T-helper 2 cell treated with Interferon-gamma antibody and Interleukin-4, amounts not matched to agents 100 ng/mL and 5 ng/mL, for 36 hours (primary cell): ENCODE data around the gene ATXN2. TPM values are rescaled to one million over a fixed set of nuclear protein-coding genes. Genes with fewer than 3 reads are reported as not detected.
"Not testable (repeated sequence)": the region's sequence is repeated elsewhere in the genome, so short reads cannot be mapped to it uniquely, and the experiment has no call there.

Experiments used
- intact Hi-C: fragments of 100-400 bp; cut with micrococcal nuclease; formaldehyde crosslinking; loops from one replicate; pipeline ENCODE4 v1.15.1; 2023
- total RNA-seq: library from RNA; stranded (reverse); gene quantifications from 2 replicates; pipeline ENCODE4 v1.2.3, GENCODE V29; 2022

The ATXN2 gene
- total RNA-seq, result 43.7 and 45.3 TPM in 2 replicates

GRCh38 chr12:111598637-111599452 is at the start of gene ATXN2:
Gene ATXN2, minus strand, starts transcription at chr12:111599315. Its CDS starts 281 bp downstream, at chr12:111599034.
- intact Hi-C loops, result loop anchor here (2.0 to 5.0 kb wide), 4 partner anchors 52 to 243 kb away; partner anchors contain the start of genes ACAD10, MAPKAPK5 and SH2B3

GRCh38 chr12:111645433-111645832 is 46.3 kb upstream of the ATXN2 start:
- intact Hi-C loops, result no loop called here

- intact Hi-C loops, result no loop called here
Observed at GRCh38 chr12:111643427-111643826, 44.3 kb upstream of the ATXN2 start.

- intact Hi-C loops, result no loop called here
Observed at GRCh38 chr12:111642681-111643426, 43.7 kb upstream of the ATXN2 start.

- intact Hi-C loops, result no loop called here
Observed at GRCh38 chr12:111640506-111640905, 41.4 kb upstream of the ATXN2 start.

GRCh38 chr12:111638556-111638955 is 39.4 kb upstream of the ATXN2 start:
- intact Hi-C loops, result no loop called here

GRCh38 chr12:111636209-111636945 is 37.3 kb upstream of the ATXN2 start:
- intact Hi-C loops, result no loop called here

- intact Hi-C loops, result no loop called here
Observed at GRCh38 chr12:111635524-111635923, 36.4 kb upstream of the ATXN2 start.

- intact Hi-C loops, result no loop called here
Observed at GRCh38 chr12:111628505-111629260, 29.6 kb upstream of the ATXN2 start.

GRCh38 chr12:111626230-111626629 is 27.1 kb upstream of the ATXN2 start:
- intact Hi-C loops, result no loop called here

- intact Hi-C loops, result no loop called here
Observed at GRCh38 chr12:111624540-111624939, 25.4 kb upstream of the ATXN2 start.

GRCh38 chr12:111617841-111618240 is 18.7 kb upstream of the ATXN2 start:
- intact Hi-C loops, result not testable (repeated sequence)

- intact Hi-C loops, result no loop called here
Observed at GRCh38 chr12:111616177-111616623, 17.1 kb upstream of the ATXN2 start.

- intact Hi-C loops, result loop anchor here (10.0 kb wide), 1 partner anchor 798 kb away; the partner anchor contains the start of gene RPL6
Observed at GRCh38 chr12:111607239-111607638, 8.1 kb upstream of the ATXN2 start.

GRCh38 chr12:111606767-111607230 is 7.7 kb upstream of the ATXN2 start:
- intact Hi-C loops, result loop anchor here (10.0 kb wide), 1 partner anchor 798 kb away; the partner anchor contains the start of gene RPL6

GRCh38 chr12:111605911-111606766 is 7.0 kb upstream of the ATXN2 start:
- intact Hi-C loops, result loop anchor here (10.0 kb wide), 1 partner anchor 799 kb away; the partner anchor contains the start of gene RPL6

GRCh38 chr12:111602857-111603256 is 3.7 kb upstream of the ATXN2 start:
- intact Hi-C loops, result loop anchor here (10.0 kb wide), 1 partner anchor 802 kb away; the partner anchor contains the start of gene RPL6

GRCh38 chr12:111602348-111602747 is 3.2 kb upstream of the ATXN2 start:
- intact Hi-C loops, result loop anchor here (10.0 kb wide), 1 partner anchor 802 kb away; the partner anchor contains the start of gene RPL6

GRCh38 chr12:111600986-111601385 is 1.9 kb upstream of the ATXN2 start:
- intact Hi-C loops, result loop anchor here (10.0 kb wide), 1 partner anchor 804 kb away; the partner anchor contains the start of gene RPL6
